GM21786 (cell line): ENCODE results near the gene FOXN3.

ENCODE experiments used
- ATAC-seq: cut with Tn5 transposase; IDR thresholded peaks from one replicate; pipeline ENCODE4 v1.9.1; 2021; ENCODE audit not compliant: unreplicated experiment

FOXN3 gene

GRCh38 chr14:89384636-89385035, 32.4 kb downstream of the FOXN3 start:
- ATAC-seq, result no peak

- peak; percentile 89 for ATAC-seq
Observed at GRCh38 chr14:89384023-89384422, 33.0 kb downstream of the FOXN3 start.

- ATAC-seq, result no peak
Observed at GRCh38 chr14:89382901-89383845, 33.9 kb downstream of the FOXN3 start.

GRCh38 chr14:89382487-89382886, 34.5 kb downstream of the FOXN3 start:
- ATAC-seq, result no peak

GRCh38 chr14:89379891-89380820, 36.9 kb downstream of the FOXN3 start:
- ATAC-seq, result no peak

- no peak for ATAC-seq
Observed at GRCh38 chr14:89379006-89379405, 38.0 kb downstream of the FOXN3 start.

GRCh38 chr14:89378119-89378518, 38.9 kb downstream of the FOXN3 start:
- peak; percentile 62 for ATAC-seq

GRCh38 chr14:89377544-89377943, 39.5 kb downstream of the FOXN3 start:
- no peak for ATAC-seq

- ATAC-seq, result no peak
Observed at GRCh38 chr14:89374908-89375307, 42.1 kb downstream of the FOXN3 start.

GRCh38 chr14:89373185-89373584, 43.8 kb downstream of the FOXN3 start:
- no peak for ATAC-seq

GRCh38 chr14:89372512-89372883, 44.5 kb downstream of the FOXN3 start:
- no peak for ATAC-seq

GRCh38 chr14:89371585-89372511, 45.2 kb downstream of the FOXN3 start:
- ATAC-seq, result no peak

GRCh38 chr14:89370781-89371180, 46.3 kb downstream of the FOXN3 start:
- no peak for ATAC-seq

- ATAC-seq, result no peak
Observed at GRCh38 chr14:89370381-89370780, 46.7 kb downstream of the FOXN3 start.

GRCh38 chr14:89369656-89370055, 47.4 kb downstream of the FOXN3 start:
- no peak for ATAC-seq

- no peak for ATAC-seq
Observed at GRCh38 chr14:89368490-89369477, 48.2 kb downstream of the FOXN3 start.

GRCh38 chr14:89367779-89368120, 49.3 kb downstream of the FOXN3 start:
- ATAC-seq, result no peak

GRCh38 chr14:89366864-89367778, 49.9 kb downstream of the FOXN3 start:
- ATAC-seq, result no peak
